ENCODE measurements around the gene SMO.
"Not testable (repeated sequence)": the region's sequence is repeated elsewhere in the genome, so short reads cannot be mapped to it uniquely, and the experiment has no call there.

SMO gene

DNA sequence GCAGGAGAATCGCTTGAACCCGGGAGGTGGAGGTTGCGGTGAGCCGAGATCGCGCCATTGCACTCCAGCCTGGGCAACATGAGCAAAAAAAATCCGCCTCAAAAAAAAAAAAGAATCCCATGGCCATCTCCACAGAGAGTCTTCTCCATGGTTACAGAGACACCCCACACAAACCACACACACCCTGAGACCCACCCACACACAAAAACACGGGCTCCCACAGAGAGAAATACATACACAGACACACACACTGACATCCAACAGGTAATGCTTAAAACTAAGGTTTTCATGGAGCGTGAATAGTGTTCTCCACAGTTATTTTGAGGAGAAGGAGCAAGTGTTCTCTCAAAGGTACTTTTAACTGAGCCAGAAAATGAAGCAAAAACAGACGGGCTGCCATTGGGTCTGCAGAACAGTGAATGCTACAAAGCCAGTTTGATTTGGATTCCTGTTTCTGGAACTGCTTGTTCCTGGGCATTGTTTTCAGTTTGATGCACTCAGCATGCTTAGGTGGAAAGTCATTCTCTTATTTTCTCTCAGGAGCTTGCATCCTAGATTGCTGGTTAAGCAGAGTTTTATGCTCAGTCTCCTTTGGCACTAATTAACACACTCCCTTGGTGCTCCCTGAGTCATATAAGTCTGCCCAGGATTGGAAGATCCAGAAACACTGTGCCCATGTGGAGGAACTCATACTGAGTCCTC lies 51.8 kb downstream of the SMO start:
- no peak for DNase-seq

DNA sequence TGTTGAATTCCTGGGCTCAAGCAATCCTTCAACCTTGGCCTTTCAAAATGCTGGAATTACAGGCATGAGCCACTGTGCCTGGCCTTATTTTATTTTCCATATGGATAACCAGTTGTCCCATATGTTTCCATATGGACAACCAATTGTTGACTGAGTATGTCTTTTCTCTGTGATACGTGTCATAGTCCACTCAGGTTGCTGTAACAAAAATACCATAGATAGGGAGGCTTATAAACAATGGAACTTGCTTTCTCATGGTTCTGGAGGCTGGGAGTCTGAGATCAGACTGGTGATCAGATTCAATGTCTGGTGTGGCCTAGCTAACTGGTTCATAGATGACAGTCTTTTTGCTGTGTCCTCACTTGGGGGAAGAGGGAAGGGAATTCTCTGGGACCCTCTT lies 55.8 kb downstream of the SMO start:
- no peak for DNase-seq

DNA sequence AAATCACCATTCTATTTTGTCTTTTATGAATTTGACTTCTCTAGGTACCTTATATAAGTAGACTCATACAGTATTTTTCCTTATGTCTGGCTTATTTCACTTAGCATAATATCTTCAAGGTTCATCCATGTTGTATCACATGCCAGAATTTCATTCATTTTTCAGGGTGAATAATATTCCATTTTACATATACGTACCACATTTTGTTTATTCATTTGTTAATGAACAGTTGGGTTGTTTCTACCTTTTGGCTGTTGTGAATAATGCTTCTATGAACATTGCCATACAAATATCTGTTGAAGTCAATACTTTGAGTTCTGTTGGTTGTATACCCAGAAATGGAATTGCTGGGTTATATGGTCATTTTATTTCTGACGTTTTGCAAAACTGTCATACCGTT lies 57.1 kb downstream of the SMO start:
- no peak for DNase-seq

DNA sequence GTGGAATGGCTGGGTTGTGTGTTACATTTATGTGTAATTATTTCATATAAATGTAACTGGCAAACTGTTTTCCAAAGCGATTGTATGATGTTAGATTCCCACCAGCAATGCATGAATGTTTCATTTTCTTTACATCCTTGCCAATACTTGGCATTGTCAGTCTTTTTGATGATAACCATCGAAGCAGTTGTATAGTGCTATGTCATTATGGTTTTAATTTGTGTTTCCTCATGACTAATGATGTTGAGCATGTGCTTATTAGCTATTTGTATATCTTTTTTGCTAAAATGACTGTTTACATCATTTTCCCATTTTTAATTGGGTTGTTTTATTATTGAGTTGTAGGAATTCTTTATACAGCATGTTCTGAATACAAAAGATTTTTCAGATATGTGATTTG lies 58.7 kb downstream of the SMO start:
- no peak for DNase-seq

DNA sequence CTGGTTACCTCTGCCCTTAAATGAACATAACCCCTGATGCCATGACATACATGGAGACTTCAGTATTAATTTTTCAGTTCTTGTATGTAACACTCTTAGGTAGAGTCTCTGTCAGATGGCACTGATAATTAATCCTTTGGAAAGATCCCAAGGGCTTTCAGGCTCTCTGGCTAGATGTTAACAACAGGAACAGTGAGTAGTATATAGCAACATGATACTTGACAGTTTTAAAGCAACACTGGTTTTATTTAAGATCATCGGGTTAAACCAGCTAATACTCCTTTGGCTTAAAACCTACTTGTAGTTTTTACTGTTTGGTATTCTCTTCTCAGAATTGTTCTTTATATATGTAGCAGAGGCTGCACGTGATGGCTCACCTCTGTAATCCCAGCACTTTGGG lies 63.7 kb downstream of the SMO start:
- DNase-seq: no peak

DNA sequence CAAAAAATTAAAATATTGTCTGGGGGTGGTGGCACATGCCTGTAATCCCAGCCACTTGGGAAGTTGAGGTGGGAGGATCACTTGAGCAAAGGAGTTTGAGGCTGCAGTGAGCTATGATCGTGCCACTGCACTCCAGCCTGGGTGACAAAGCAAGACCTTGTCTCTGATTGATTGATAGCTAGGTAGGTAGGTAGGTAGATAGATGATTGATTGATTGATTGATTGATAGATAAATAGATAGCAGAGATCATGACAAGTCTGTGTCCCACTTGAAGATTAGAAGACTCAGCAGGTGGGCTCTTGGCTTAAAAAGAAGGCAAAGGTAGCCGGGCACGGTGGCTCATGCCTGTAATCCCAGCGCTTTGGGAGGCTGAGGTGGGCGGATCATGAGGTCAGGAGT lies 64.2 kb downstream of the SMO start:
- not testable (repeated sequence) for DNase-seq

- no peak for DNase-seq
These were observed 67.4 kb downstream of the SMO start for GRCh38 chr7:129255800-129256199.

DNA sequence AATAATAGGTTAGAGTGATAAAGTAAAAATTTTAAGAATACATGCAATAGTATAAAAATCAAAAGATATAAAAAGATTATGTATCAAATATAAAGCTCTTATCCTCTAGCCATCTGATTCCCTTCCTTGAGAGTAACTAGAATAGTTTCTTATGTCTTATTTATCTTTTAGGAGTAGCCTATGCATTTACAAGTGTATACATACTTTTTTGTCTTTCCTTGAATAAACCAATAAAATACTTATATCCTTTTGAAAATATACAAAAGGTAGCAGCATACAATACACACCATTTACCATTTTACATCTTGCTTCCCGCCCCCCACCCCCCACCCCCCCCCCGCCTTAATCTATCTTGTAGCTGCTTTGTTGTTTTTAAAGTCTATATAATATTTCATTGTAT lies 67.8 kb downstream of the SMO start:
- no peak for DNase-seq

DNA sequence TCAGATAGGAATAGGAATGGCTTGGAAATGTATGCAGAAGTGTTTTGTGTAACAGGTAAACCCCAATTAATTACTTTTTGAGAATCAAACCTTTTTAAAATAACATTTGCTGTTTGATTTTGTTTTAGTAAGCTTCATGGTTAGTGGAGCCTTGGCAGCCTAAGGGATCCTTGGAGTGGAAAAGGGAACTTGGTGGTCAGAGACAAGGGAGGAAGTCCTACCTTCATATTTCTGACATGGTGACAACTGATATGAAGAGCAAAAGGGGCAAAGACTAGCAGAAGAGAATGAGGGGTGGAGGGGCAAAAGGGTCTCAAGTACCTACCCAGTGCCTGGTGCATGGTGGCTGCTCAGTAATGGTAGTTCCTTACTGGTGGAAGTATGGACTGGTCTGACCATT lies 68.7 kb downstream of the SMO start:
- DNase-seq: no peak

DNA sequence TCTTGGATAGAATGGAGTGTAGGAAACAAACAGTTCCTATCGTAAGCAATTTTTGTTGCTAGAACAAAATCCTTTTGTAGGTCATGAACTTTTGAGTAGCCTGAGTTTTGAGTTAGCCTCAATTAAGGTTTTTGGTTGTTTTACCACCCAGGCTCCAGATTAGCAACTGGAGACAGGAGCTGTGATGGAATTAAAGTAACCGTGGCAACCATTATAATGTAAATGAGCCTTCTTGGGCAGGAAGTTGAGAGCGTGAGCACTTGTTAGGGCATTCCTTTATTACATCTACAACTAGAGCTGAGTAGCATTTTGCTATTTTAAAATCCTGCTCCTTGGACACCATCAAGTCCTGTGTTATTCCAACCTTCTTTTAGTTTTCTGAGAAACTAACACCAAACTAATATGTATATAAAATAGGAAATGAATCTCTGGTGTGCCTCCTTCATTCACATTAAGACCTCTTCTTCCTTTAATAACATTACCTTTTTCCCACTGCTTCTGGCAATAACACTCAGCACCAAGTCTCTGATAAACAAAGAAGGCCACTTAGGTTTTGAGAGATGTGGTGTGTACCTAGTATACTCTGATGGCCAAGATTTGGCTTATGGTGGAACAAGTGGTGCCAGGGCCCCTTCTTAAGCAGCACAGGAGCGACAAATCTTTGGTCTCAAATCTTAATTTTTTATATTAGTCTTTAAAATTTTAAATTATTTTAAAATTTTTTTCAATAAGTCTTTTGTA lies 70.4 kb downstream of the SMO start:
- DNase-seq: no peak

DNA sequence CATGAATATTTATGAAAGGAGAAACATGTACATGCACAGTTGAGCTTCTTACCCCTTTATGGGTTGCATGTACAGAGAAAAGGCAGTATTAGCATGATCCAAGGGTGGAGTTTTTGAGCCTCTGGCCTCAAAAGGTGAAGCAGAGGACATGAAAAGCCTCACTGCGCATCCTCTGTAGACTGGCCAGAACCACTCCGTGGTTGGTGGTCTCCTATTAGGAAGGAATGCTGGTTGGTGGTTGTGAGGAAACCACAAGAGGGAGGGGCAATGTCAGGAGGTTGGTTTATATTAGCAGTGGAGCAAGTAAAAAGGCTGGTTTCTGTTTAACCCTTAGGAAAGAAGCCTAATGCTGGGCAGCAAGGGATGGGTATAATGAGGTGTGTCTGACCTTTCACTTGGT lies 73.9 kb downstream of the SMO start:
- DNase-seq: no peak
